SK-N-SH treated with all-trans-retinoic acid at 6 μM for 48 hours (cell line): ENCODE data around the gene SLC45A1.

Experiments
- ATAC-seq: fragments of 200-7000 bp; cut with Tn5 transposase; 3 replicates; pipeline ENCODE4 v1.9.1; 2020; ENCODE audit warnings: mild to moderate bottlenecking, moderate library complexity
- ARNTL ChIP-seq: fragments of 450-650 bp; formaldehyde crosslinking; IDR thresholded peaks from 2 replicates; pipeline ENCODE4 v1.5.0; 2020; ENCODE audit warnings: low read depth, mild to moderate bottlenecking, moderate library complexity, borderline replicate concordance
- BACH2 ChIP-seq: fragments of 250-450 bp; sonication (Bioruptor Pico); IDR thresholded peaks from 2 replicates; pipeline ENCODE4 v1.9.0; 2021; ENCODE audit warnings: mild to moderate bottlenecking, borderline replicate concordance
- CREB5 ChIP-seq: fragments of 250-450 bp; sonication (Bioruptor Pico); IDR thresholded peaks from 2 replicates; pipeline ENCODE4 v1.5.1; 2020; ENCODE audit warnings: low read depth, mild to moderate bottlenecking, moderate library complexity
- CSDC2 ChIP-seq: fragments of 250-450 bp; sonication (Bioruptor Pico); IDR thresholded peaks from 2 replicates; pipeline ENCODE4 v1.5.0; 2020; ENCODE audit warnings: mild to moderate bottlenecking, moderate library complexity
- CSRNP3 ChIP-seq: fragments of 250-450 bp; sonication (Bioruptor Pico); IDR thresholded peaks from 2 replicates; pipeline ENCODE4 v1.5.1; 2021; ENCODE audit warnings: mild to moderate bottlenecking, moderate library complexity
- ESRRG ChIP-seq: fragments of 250-450 bp; sonication (Bioruptor Pico); IDR thresholded peaks from 2 replicates; pipeline ENCODE4 v1.6.1; 2021; ENCODE audit warnings: mild to moderate bottlenecking
- GLIS3 ChIP-seq: fragments of 250-450 bp; sonication (Bioruptor Pico); IDR thresholded peaks from 2 replicates; pipeline ENCODE4 v1.5.0; 2020; ENCODE audit warnings: mild to moderate bottlenecking, moderate library complexity
- ISL1 ChIP-seq: fragments of 250-450 bp; sonication (Bioruptor Pico); IDR thresholded peaks from 2 replicates; pipeline ENCODE4 v2.1.2; 2022; ENCODE audit warnings: mild to moderate bottlenecking, moderate library complexity
- OSR1 ChIP-seq: fragments of 250-450 bp; sonication (Bioruptor Pico); IDR thresholded peaks from 2 replicates; pipeline ENCODE4 v1.8.0; 2022; ENCODE audit warnings: moderate library complexity, mild to moderate bottlenecking, inconsistent platforms
- PATZ1 ChIP-seq: fragments of 250-450 bp; sonication (Bioruptor Pico); IDR thresholded peaks from 2 replicates; pipeline ENCODE4 v1.8.0; 2020; ENCODE audit warnings: mild to moderate bottlenecking, moderate library complexity, borderline replicate concordance
- POU6F1 ChIP-seq: fragments of 250-450 bp; sonication (Bioruptor Pico); IDR thresholded peaks from 2 replicates; pipeline ENCODE4 v1.8.0; 2021; ENCODE audit warnings: low read depth, mild to moderate bottlenecking, moderate library complexity, borderline replicate concordance
- PPARA ChIP-seq: fragments of 250-450 bp; sonication (Bioruptor Pico); IDR thresholded peaks from 2 replicates; pipeline ENCODE4 v1.5.0; 2020; ENCODE audit warnings: mild to moderate bottlenecking, borderline replicate concordance
- RARB ChIP-seq: fragments of 250-450 bp; sonication (Bioruptor Pico); IDR thresholded peaks from 2 replicates; pipeline ENCODE4 v1.8.0; 2021; ENCODE audit warnings: mild to moderate bottlenecking, moderate library complexity
- SNAI2 ChIP-seq: fragments of 250-450 bp; sonication (Bioruptor Pico); IDR thresholded peaks from 2 replicates; pipeline ENCODE4 v1.5.0; 2020; ENCODE audit warnings: mild to moderate bottlenecking, moderate library complexity
- TCF4 ChIP-seq: fragments of 250-450 bp; sonication (Bioruptor Pico); IDR thresholded peaks from 2 replicates; pipeline ENCODE4 v1.8.0; 2021; ENCODE audit warnings: mild to moderate bottlenecking, moderate library complexity, borderline replicate concordance
- TOX ChIP-seq: fragments of 250-450 bp; sonication (Bioruptor Pico); IDR thresholded peaks from 2 replicates; pipeline ENCODE4 v1.8.0; 2021; ENCODE audit warnings: mild to moderate bottlenecking, moderate library complexity, borderline replicate concordance
- TSHZ2 ChIP-seq: fragments of 250-450 bp; sonication (Bioruptor Pico); IDR thresholded peaks from 2 replicates; pipeline ENCODE4 v1.5.0; 2020; ENCODE audit warnings: mild to moderate bottlenecking, moderate library complexity
- ZFP3 ChIP-seq: fragments of 250-450 bp; sonication (Bioruptor Pico); IDR thresholded peaks from 2 replicates; pipeline ENCODE4 v1.5.0; 2020; ENCODE audit warnings: mild to moderate bottlenecking, moderate library complexity
- ZFP30 ChIP-seq: fragments of 450-650 bp; formaldehyde crosslinking; IDR thresholded peaks from 2 replicates; pipeline ENCODE4 v1.5.0; 2022; ENCODE audit warnings: mild to moderate bottlenecking, moderate library complexity
- ZNF70 ChIP-seq: fragments of 450-650 bp; formaldehyde crosslinking; IDR thresholded peaks from 2 replicates; pipeline ENCODE4 v1.5.0; 2020; ENCODE audit warnings: mild to moderate bottlenecking, moderate library complexity
- ZNF8 ChIP-seq: fragments of 450-650 bp; formaldehyde crosslinking; IDR thresholded peaks from 2 replicates; pipeline ENCODE4 v1.5.0; 2020; ENCODE audit warnings: mild to moderate bottlenecking, moderate library complexity

The SLC45A1 gene

GRCh38 chr1:8329439-8329838 is 11.5 kb downstream of the SLC45A1 start:
- TF ChIP-seq ZFP30 (CRISPR knock-in tag), result no peak
- no peak for TF ChIP-seq ZNF8 (CRISPR knock-in tag)
- no peak for TF ChIP-seq ZNF70 (CRISPR knock-in tag)
- TF ChIP-seq CREB5 (CRISPR knock-in tag), result no peak
- TF ChIP-seq ZFP3 (CRISPR knock-in tag), result no peak
- TF ChIP-seq, all 23 proteins: peak for 0

GRCh38 chr1:8329858-8330257 is 11.9 kb downstream of the SLC45A1 start:
- TF ChIP-seq ZNF8 (CRISPR knock-in tag), result no peak
- no peak for TF ChIP-seq OSR1
- no peak for TF ChIP-seq CREB5 (CRISPR knock-in tag)
- TF ChIP-seq TSHZ2 (CRISPR knock-in tag), result no peak
- no peak for TF ChIP-seq PPARA (CRISPR knock-in tag)
- no peak for TF ChIP-seq PATZ1
- TF ChIP-seq ESRRG (CRISPR knock-in tag), result no peak
- no peak for TF ChIP-seq POU6F1
- no peak for TF ChIP-seq RARB (CRISPR knock-in tag)
- TF ChIP-seq BACH2 (CRISPR knock-in tag), result no peak
- no peak for TF ChIP-seq ISL1
- no peak for TF ChIP-seq CSDC2
- TF ChIP-seq ZNF70 (CRISPR knock-in tag), result no peak
- TF ChIP-seq GLIS3 (CRISPR knock-in tag), result no peak
- ATAC-seq, result no peak

More at GRCh38 chr1:8329439-8329838, 11.5 kb downstream of the SLC45A1 start:
- peak; percentile 37 for ATAC-seq

- ATAC-seq, result no peak
- no peak for TF ChIP-seq CREB5 (CRISPR knock-in tag)
- no peak for TF ChIP-seq CSRNP3
- TF ChIP-seq ZFP3 (CRISPR knock-in tag), result no peak
- no peak for TF ChIP-seq RARB (CRISPR knock-in tag)
- no peak for TF ChIP-seq TSHZ2 (CRISPR knock-in tag)
- no peak for TF ChIP-seq TOX (CRISPR knock-in tag)
- no peak for TF ChIP-seq ARNTL (CRISPR knock-in tag)
- no peak for TF ChIP-seq PPARA (CRISPR knock-in tag)
- TF ChIP-seq CSDC2, result no peak
- no peak for TF ChIP-seq SNAI2 (CRISPR knock-in tag)
- no peak for TF ChIP-seq ZNF8 (CRISPR knock-in tag)
- no peak for TF ChIP-seq ESRRG (CRISPR knock-in tag)
- no peak for TF ChIP-seq TCF4
- no peak for TF ChIP-seq ZNF70 (CRISPR knock-in tag)
Observed at GRCh38 chr1:8330271-8331125, 12.6 kb downstream of the SLC45A1 start.
